HepG2 (cell line): ENCODE measurements around the gene P3H4. TPM values are rescaled to one million over a fixed set of nuclear protein-coding genes. Genes with fewer than 3 reads are reported as not detected.
A peak's percentile ranks its signal among the peaks of the same experiment; 100 is the strongest.

Source experiments
- GATA4 ChIP-seq: sonication (generic); IDR thresholded peaks from 2 replicates; pipeline ENCODE4 v1.6.1; 2016; ENCODE audit warnings: antibody characterized with exemption, low read depth, borderline replicate concordance
- HOXA7 ChIP-seq: sonication (generic); formaldehyde crosslinking; IDR thresholded peaks from 2 replicates; pipeline ENCODE4 v1.8.1; 2022; ENCODE audit warnings: mild to moderate bottlenecking, missing genetic modification reagents, moderate library complexity
- LBX2 ChIP-seq: sonication (generic); formaldehyde crosslinking; IDR thresholded peaks from 2 replicates; pipeline ENCODE4 v1.5.0; 2020; ENCODE audit warnings: missing genetic modification reagents, mild to moderate bottlenecking, borderline replicate concordance
- MTA1 ChIP-seq: sonication (generic); formaldehyde crosslinking; IDR thresholded peaks from 2 replicates; pipeline ENCODE4 v1.4.0; 2020; ENCODE audit warnings: missing genetic modification reagents, mild to moderate bottlenecking, borderline replicate concordance
- NCOA5 ChIP-seq: sonication (generic); formaldehyde crosslinking; IDR thresholded peaks from 2 replicates; pipeline ENCODE4 v1.4.0; 2020; ENCODE audit warnings: missing genetic modification reagents
- REST ChIP-seq, 2 experiments: IDR thresholded peaks; 2 replicates each; pipeline ENCODE4 v1.6.1; 2011 to 2012; ENCODE audit warnings: low read length in 2 of 2, borderline replicate concordance in 1 of 2, low read depth in 1 of 2, mild to moderate bottlenecking in 1 of 2, moderate library complexity in 1 of 2
- RFX1 ChIP-seq: fragments of 450-650 bp; IDR thresholded peaks from 2 replicates; pipeline ENCODE4 v1.6.1; 2017
- SMAD9 ChIP-seq: sonication (generic); formaldehyde crosslinking; IDR thresholded peaks from 2 replicates; pipeline ENCODE4 v1.5.1; 2020; ENCODE audit warnings: mild to moderate bottlenecking, missing genetic modification reagents
- SSRP1 ChIP-seq: IDR thresholded peaks from 2 replicates; pipeline ENCODE4 v1.6.1; 2016; ENCODE audit warnings: control low read depth
- TCF7 ChIP-seq: sonication (generic); IDR thresholded peaks from 2 replicates; pipeline ENCODE4 v1.6.1; 2016; ENCODE audit warnings: antibody characterized with exemption, low read depth
- THAP7 ChIP-seq: sonication (generic); formaldehyde crosslinking; IDR thresholded peaks from 2 replicates; pipeline ENCODE4 v1.8.1; 2023; ENCODE audit warnings: mild to moderate bottlenecking, missing genetic modification reagents
- ZBTB39 ChIP-seq: sonication (generic); formaldehyde crosslinking; IDR thresholded peaks from 2 replicates; pipeline ENCODE4 v1.5.0; 2020; ENCODE audit warnings: missing genetic modification reagents
- ZNF12 ChIP-seq: sonication (generic); formaldehyde crosslinking; IDR thresholded peaks from 2 replicates; pipeline ENCODE4 v1.5.0; 2020; ENCODE audit warnings: missing genetic modification reagents
- ZNF230 ChIP-seq: sonication (generic); formaldehyde crosslinking; IDR thresholded peaks from 2 replicates; pipeline ENCODE4 v1.4.0; 2020; ENCODE audit warnings: mild to moderate bottlenecking, missing genetic modification reagents
- ZNF441 ChIP-seq: sonication (generic); formaldehyde crosslinking; IDR thresholded peaks from 2 replicates; pipeline ENCODE4 v1.7.0; 2021; ENCODE audit warnings: missing genetic modification reagents, borderline replicate concordance
- ZNF512B ChIP-seq: sonication (generic); formaldehyde crosslinking; IDR thresholded peaks from 2 replicates; pipeline ENCODE4 v1.5.1; 2020; ENCODE audit warnings: missing genetic modification reagents, mild to moderate bottlenecking, borderline replicate concordance
- ZNF713 ChIP-seq: sonication (generic); formaldehyde crosslinking; IDR thresholded peaks from 2 replicates; pipeline ENCODE4 v1.4.0; 2020; ENCODE audit warnings: mild to moderate bottlenecking, missing genetic modification reagents
- polyA plus RNA-seq, 8 experiments: library from polyadenylated mRNA; depleted of rRNA in 3 of 8; stranded (reverse) in 7 of 8; unstranded in 1 of 8; fragments of >200 nt; fragmentation: Illumina TruSeq in 4 of 8; extraction: Trizol in 4 of 8; gene quantifications; 2 replicates each; pipeline versions ENCODE4 v1.2.1 to v1.2.3, GENCODE V29; 2011 to 2016; ENCODE audit warnings: low read depth in 4 of 8, missing spikeins in 1 of 8, mixed read lengths in 1 of 8; ENCODE audit not compliant: insufficient read depth in 1 of 8
- total RNA-seq, 5 experiments: library from RNA; depleted of rRNA; stranded (reverse); fragments of >200 nt; fragmentation: Illumina TruSeq; extraction: Trizol; gene quantifications; 2 replicates each; pipeline ENCODE4 v1.2.3, GENCODE V29; 2016; ENCODE audit warnings: low read depth in 1 of 5

The P3H4 gene
- total and polyA plus RNA-seq, 2 of the 13 experiments (the other 11 are each of a cell fraction or from before 2014, with no cell fraction given) = 37.1 to 50.6 TPM

GRCh38 chr17:41801374-41802271 lies 10.1 kb downstream of the P3H4 start (continued):
- TF ChIP-seq ZNF512B (no peak), MTA1 (CRISPR knock-in tag) (peak; percentile 83), ZNF713 (no peak), ZBTB39 (CRISPR knock-in tag) (no peak), GATA4 (no peak), NCOA5 (no peak), RFX1 (no peak), ZNF441 (CRISPR knock-in tag) (no peak), SSRP1 (CRISPR knock-in tag) (peak; percentile 84; the same call in 1 of the 2 replicates), THAP7 (no peak), ZNF230 (CRISPR knock-in tag) (peak; percentile 30; the same call in 1 of the 2 replicates), REST (IDR thresholded peaks at IDR 0.05; ENCODE audit: borderline replicate concordance in 1 of 2, low read depth in 1 of 2, low read length in 2 of 2) (no peak), SMAD9 (no peak), LBX2 (CRISPR knock-in tag) (no peak), HOXA7 (CRISPR knock-in tag) (no peak), TCF7 (no peak), ZNF12 (CRISPR knock-in tag) (no peak; the same call in 1 of the 2 replicates)
